ENCODE results near the gene RTKN2.

The RTKN2 gene

DNA sequence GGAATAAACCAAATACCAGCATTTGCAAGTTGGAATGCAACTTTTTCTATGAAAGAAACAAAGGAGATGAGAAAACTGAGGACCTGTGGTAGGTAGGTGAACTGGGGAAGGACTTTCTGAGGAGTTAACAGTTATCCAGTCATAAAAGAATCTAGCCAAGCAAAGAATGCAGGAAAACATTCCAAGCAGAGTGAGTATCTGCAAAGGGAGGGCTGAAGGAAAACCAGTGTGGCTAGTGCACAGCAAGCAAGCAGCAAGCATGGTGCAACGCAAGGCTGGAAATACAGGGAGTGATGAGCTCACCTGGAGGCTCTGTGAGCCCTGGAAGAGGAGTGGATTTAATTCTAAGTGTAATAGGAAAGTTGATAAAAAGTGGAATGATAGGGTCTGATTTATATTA is 44.0 kb downstream of the RTKN2 start:
- no peak for ATAC-seq

DNA sequence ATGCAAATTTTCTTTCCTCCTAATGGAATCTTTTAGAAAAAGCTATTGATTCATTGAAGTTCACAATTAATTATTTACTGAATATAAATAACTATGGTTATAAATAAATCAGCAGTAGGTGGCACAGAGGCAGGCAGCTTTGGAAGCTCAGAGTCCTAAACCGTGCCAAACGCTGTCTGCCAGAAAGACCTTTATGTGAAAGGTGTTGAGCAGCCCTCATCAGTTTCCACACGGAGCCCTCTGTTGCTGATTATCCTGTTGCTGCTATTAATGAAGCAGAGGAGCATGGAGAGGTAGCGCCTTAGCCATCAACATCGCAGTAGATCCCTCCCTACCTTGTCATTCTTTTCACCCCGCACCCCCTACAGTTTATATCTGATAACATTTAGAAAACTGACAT is 51.0 kb downstream of the RTKN2 start:
- ATAC-seq: peak; percentile 21 to 23

DNA sequence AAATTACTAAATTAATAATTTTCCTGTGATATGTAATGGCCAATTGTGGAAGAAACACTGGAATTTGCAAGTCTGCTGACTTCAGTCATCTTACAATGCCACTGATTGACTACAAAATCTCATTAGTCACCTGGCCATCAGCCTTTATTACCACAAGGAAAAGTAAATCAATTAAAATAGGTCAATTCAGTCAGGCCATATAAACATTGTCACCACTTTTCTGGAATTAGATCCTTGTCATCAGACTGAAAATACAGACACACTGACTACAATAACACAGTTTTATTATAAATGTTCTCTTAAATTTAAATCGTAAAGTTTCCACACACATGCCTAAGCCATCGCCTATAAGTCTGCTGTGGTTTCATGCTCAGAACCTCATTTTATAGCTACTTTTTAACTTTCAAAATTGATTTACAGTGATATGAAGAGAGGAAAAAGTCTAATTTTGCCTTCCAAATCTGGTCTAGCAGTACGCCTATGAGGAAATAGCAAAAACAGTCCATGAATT is 54.2 kb downstream of the RTKN2 start:
- no peak for ATAC-seq

DNA sequence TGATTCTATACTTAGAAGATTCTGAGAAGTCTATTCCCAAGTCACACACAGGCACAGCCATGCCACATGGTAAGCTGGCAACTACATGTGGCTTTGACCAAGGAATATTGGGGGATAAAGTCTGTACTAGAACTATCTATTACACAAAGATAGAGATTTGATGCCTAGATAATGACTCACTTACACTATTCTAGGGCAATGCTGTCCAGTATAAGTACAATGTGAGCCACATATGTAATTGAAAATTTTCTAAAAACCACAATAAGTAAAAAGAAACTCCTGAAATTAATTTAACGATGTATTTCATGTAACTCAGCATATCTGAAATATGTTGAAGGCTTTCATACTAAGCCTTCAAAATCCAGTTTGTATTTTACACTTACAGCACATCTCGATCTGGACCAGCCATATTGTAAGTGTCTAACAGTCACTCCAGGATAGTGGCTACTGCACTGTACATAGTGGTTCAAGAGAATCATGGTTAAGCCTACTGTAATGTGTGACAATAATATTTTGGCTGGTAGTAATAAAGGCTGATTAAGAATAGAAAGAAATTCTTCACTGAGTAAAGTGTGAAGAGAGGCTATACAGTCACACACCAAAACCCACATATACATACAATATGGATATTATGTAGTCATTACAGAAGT is 62.8 kb downstream of the RTKN2 start:
- peak; percentile 85 to 87 for ATAC-seq

DNA sequence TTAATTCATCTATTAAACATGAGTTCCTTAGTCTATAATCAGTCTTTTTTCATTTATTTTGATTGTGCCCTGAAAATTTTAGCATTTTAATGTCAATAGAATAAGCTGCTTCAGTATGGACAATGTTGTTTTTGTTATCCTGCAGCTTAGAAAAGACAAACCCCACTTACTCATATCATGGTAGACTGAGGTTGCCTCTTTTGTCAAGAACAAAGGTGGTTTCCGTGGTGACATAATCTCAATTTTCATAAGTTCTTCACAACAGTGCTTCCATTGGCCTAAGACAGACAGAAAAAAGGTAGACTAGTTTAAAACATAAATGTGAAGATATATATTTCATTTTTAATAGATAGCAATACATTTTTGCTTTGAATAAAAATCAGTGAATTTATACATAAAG is 69.1 kb downstream of the RTKN2 start:
- ATAC-seq: peak; percentile 95 to 97

DNA sequence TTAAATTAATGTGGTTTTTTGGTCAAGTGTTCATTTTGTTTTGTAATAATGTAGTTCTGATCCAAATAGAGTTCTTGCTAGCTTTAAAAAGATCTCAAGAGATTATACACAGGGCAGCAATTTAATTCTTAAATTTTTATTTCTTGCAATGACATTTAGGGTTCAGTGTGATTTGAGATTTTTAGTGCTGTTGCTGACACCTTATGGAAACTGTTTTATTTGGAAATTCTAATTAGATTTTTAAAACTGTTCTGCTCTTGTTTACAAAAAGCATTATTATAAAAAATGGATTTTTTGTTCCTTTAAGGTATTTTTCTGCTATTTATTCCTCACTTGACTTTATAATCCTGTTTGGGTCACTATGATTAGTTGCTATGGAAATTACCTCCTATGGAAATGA is 72.1 kb downstream of the RTKN2 start:
- no peak for ATAC-seq

DNA sequence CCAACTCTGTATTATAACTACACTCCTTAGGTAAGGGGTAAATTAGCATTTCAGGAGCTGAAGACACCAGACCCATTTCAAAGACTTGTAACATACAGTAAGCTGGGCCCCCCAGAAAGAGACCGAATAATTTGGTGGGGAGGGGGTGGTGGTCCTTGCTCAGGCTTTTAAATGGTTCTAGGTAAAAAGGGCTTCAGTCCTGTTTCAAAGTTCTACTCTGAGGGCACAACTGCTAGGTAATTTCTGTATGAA is 73.0 kb downstream of the RTKN2 start:
- no peak for ATAC-seq

DNA sequence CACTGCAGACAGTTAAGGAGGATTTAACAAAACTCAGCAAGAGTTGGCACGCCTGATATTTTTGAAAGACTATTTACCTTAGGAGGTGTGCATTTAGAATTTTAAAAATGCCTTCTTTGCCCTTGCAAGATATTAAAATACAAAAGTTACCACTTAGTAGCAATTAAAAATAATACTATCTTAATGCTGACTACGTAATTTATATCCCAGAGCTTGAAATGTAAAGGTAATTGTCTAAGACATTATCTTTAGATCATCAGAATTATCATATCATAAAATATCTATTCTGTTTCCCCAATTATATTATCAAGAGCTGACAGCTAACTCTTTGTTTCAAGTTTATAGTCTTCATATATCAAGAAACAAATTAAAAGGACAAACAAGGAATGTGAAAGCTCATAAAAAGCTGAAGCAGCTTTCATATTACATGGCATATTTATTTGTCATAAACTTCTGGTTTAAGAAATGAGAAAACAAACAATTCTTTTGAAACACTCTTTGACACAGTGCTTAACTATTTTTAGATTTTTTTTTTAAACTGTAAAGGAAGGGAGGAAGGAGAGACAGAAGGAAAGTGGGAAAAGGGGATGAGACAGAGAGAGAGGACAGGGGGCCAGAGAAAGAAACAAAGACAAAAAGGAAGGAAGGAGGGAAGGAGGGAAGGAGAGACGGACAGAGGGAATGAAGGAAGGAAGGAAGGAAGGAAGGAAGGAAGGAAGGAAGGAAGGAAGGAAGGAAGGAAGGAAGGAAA is 73.5 kb downstream of the RTKN2 start:
- ATAC-seq: no peak

DNA sequence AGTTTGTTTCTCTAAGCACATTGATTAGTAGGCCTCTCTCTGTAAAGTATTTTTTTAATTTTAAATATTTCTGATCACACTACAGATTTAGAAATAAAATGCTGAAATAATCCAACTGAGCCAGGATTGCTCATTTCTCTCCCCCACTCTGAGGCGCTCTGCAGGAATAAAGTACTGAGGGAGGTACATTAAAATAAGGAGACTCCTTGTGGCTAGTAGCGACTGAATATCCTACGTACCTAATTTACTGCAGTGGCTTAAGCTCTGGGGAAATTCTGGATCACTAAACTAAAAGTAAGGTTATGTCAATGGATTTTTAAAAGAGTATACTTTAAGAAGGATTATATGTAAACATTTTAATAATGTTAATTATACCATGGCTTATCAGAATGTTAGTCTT is 75.2 kb downstream of the RTKN2 start:
- no peak for ATAC-seq

DNA sequence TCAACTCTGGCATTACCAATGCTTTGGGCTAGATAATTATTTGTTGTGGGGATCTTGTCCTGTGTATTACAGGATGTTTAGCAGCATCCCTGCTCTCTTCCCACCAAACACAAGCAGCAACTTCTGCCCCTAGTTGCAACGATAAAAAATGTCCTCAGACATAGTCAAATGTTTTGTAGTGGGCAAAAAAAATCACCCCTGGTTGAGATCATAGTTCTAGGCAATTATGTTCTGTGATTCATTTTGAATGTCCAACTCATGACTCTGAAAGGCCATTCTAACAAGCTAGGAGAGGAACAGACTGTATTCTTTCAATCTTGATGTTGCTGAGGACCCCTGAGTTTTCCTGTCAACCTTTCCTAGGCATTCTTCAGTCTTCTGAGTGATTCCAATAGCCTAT is 79.5 kb downstream of the RTKN2 start:
- no peak for ATAC-seq

DNA sequence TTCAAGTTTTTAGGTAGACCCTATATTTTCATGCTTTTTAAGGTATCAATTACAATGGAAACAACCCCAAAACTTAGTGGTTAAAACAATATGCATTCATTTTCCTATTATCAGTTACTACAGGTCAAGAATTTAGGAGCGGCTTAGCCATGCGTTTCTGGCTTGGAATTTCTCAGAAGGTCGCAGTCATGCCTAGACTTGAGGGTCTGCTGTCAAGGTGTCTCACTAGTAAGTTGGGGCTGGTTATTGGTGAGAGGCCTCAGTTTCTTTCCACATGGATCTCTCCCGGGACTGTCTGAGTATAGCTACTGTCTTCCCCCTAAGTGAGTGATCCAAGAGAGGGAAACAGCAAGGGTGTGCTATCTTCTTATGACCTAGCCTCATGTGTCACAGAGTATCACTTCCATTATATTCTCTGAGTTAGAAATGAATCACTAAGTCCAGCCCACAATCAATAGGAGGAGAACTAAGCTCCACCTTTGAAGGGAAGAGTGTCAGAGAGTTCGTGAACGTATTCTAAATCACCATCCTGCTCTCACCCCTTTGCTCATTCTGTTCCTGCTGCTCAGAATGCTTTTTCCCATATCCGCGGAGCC is 80.5 kb downstream of the RTKN2 start:
- ATAC-seq: peak; percentile 53 to 54

DNA sequence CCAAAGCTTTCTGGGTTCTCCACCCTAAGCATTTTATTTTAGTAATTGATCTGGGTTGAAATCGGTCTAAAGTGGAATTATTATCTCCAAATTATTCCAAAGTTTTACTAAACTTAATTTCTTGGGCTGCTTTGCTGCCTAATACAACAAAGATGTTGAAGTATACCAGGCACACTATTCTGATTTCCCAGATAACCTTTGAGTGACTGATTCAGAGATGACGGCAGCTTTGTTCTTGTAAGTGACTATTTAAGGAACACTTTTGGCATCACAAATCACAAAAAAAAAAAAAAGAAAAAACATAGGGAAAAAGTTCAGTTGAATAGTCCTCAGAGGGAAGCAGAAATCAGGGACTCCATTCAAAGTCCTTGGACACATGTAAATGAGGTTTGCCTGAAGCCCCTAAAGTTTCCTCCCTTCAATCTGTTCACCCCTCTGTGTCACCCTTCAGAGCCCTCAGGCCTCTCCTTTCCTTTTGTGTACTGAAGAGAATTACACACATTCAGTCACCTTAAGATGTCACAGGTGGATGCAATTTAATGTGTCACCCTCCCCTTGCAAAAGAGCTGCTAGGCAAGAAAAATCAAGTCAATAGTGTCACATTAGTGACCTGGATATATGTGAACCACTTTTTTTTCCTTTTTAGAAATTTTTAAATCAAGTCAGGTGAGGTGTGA is 81.5 kb downstream of the RTKN2 start:
- ATAC-seq: peak; percentile 17 to 21

DNA sequence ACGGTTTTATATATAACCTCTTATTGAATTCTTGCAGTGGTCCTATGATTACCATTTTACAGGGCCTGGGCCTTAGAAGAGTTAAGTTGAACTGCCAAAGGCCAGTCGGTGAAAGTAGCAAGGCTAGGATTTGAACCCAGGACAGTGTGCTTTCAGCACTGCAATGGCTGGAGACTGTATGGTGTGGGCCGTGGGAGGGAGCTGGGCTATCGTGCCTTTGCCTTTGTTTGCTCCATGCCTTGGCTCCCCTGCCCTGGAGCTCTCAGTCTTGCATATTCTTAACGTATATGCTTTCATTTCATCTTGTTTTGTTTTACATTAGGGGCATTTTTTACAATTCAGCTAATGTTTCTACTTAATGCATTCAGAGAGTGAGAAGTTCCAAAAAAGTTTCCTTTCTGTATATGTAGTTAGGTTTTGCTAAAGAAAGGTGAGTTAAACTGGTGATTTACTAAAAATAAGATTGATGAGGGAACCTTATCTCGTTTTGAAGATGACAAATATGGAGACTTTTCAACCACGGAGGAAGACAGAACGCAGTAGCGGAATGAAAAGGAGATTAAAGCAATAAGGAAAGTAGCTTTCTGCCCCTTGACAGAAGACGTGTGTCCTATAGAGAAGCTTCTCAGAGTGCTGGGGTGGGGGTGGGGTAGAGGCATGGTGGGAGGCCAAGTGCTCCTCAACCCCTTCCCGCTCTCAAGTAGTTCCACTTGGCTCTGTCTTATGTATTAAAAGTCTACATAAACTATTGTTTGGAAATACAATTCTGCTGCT is 82.5 kb downstream of the RTKN2 start:
- peak; percentile 14 to 18 for ATAC-seq

DNA sequence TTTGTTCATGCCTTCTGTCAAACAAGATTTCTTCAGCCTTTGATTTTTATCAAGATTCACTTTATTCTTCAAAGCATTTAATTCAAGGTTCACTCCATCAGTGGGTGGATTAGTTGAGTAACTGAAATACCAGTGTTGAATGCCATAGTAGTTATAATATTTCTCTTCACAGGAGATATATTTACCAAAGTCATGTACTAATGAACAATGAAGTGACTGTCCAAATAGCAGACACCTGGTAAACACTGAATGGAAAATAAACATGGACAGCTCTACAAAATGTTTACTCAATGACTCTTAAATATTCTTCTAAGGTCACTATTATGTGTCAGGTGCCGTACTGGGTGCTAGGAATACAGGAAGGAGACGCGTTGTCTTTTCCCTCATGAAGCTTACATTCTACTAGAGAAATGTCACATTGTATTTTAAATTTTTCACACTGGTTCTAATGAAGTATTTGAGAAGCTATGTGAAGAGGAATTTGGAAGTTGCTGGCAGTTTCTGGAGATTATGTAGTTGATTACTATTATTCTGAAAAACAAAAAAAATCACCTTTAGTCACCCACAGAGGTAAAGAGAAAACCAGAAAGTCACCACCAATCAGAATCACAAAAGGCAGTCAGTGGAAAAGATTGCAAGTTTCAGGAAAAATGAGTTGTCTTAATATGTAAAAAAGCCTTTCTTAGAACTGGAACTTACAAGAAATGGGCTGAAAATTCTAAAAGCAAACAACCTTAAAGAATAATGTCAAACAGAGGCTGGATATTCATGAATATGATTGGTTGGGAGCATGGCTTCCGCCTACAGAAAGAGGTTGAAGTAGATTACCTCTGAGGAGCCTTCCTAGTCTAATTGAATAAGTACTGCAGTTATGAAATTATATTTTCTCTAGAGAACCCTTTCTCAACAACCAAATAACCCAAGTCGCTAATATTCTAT is 84.5 kb downstream of the RTKN2 start:
- ATAC-seq: peak; percentile 10 to 15

DNA sequence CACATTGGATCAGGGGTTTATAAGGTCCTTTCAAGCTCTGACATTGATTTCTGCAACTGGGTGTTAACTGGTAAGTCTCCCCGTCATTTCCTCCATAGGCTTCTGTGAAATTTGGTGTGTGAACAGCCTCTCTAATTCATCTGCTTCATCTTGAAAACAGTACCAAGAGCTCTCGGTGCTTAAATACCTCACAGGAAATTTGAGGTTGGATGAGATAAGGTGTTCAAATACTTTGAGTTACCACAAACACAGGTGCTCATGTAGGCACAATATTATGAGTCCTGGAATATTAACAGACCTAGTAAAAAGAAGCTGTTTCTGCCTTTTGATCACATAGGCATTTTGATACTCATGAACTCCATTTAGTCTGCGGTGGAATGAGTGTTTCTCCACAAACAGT is 85.2 kb downstream of the RTKN2 start:
- peak; percentile 68 to 69 for ATAC-seq

DNA sequence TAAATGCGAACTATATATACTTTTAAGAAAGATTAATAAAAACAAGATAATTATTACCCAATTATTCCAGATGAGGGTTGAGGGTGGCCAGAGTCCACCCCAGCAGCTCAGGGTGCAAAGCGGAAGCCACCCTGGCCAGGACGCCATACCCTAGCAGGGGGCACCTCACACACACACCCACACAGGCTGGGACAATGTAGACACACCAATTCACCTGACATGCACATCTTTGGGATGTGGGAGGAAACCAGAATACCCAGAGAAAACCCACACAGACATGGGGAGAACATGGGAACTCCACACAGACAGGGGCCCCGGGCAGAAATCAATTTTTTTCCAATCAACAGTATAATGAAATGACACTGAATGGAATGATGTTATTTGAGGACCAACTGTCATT is 86.0 kb downstream of the RTKN2 start:
- ATAC-seq: no peak

DNA sequence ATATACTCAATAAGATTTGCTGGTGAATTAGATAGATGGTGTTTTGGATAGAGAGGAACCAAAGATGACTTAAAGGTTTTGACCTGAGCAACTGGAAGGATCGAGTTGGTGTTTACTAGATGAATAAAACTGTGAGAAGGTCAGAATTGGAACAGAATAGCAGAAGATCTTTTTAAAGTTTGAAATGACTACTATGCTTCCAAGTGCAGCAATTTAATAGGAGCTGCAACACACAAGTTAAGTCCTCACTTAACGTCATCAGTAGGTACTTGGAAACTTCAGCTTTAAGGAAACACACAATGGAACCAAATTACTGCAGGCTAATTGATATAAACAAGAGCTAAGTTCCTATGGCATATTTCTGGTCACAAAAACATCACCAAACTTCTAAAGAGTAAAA is 86.5 kb downstream of the RTKN2 start:
- no peak for ATAC-seq

DNA sequence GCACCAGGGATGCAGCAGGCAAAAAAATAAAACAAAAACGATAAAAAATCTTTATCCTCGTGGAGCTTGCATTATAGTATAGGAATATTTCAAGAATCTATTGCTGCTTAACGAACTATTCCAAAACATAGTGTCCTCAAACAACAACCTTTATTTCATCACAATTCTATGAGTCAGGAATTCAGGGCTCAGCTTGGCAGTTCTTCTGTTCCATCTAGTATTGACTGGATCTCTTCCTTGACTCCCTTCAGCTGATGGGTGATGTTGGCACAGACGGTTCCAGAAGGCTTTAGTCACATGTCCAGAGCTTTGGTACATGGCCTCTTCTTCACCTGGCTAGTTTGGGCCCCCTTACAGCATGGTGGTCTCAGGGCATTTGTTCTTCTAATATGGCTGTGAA is 88.0 kb downstream of the RTKN2 start:
- ATAC-seq: no peak

DNA sequence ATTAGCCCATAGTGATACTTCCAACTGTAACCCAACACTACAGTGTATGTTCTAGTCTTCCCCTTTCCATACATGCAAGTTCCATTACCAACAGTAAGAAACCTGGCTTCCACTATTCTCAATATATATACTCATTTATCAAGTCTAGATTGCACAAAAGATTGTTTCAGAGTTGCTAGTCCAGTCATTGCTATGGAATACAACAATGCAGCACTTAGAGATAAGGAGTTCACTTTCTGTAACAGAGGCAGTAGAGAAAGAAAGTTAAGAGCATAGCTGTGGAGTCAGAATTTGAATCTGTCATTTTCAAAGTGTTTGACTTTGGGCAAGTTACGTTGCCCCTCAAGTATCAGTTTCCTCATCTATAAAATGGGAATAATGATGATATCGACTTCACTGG is 90.1 kb downstream of the RTKN2 start:
- ATAC-seq: no peak

DNA sequence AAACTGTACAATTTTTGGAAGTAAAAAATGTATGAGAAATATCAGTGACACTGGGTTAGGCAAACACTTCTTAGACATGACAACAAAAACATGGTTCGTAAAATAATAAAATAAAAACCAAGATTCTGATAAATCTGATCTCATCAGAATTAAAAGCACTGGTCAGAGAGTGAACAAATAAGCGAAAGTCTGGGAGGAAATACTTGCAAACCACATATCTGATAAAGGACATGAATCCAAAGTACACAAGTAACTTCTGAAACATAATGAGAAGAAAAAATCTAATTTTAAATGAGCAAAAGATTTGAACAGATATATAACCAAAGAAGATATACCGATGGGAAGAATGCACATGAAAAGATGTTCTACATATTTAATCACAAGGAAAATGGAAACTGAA is 91.5 kb downstream of the RTKN2 start:
- ATAC-seq: no peak

DNA sequence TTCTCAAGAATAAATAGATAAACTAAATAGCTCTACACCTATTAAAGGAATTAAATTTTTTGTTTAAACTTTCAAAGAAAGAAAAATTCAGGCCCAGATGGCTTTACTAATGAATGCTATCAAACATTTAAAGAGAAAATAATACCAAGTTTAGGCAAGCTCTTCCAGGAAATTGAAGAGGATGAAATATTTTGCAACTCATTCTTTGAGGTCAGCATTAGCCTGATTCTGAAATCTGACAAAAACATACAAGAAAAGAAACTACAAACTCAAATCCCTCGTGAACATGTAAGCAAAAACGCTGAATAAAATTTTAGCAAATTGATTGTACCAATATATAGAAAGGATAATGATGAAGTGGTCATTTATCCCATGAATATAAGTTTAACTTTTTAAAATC is 93.4 kb downstream of the RTKN2 start:
- ATAC-seq: no peak

DNA sequence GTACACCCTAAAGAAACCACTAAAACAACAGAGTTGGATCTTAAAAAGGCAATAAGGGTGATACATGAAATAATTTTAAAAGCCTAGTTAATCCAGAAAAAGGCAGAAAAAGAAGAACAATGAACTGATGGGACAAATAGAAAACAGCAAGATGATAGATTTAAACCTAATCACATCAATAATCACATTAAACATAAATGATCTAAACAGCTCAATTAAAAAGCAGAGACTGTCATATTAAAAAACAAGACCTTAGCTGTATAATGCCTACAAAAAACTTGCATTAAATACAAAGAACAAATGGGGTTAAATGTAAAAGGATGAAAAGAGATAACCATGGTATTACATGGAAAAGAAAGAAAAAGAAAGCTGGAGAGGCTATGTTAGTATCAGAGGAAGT is 96.2 kb downstream of the RTKN2 start:
- no peak for ATAC-seq
